WTC11 (cell line): ENCODE measurements around the gene POLR2M.

Source experiments
- ATF2 ChIP-seq: sonication (generic); formaldehyde crosslinking; IDR thresholded peaks from 2 replicates; pipeline ENCODE4 v1.8.1; 2022; ENCODE audit warnings: low read depth, missing genetic modification reagents, borderline replicate concordance
- ATF6 ChIP-seq: sonication (generic); formaldehyde crosslinking; IDR thresholded peaks from 2 replicates; pipeline ENCODE4 v1.8.1; 2023; ENCODE audit warnings: mild to moderate bottlenecking, missing genetic modification reagents
- CTCF ChIP-seq: fragments of 200-600 bp; IDR thresholded peaks from 2 replicates; pipeline ENCODE4 v1.8.0; 2022; ENCODE audit warnings: antibody characterized with exemption
- E2F1 ChIP-seq: sonication (generic); formaldehyde crosslinking; IDR thresholded peaks from 2 replicates; pipeline ENCODE4 v1.8.0; 2022; ENCODE audit warnings: mild to moderate bottlenecking, missing genetic modification reagents
- NR1H2 ChIP-seq: sonication (generic); formaldehyde crosslinking; IDR thresholded peaks from 2 replicates; pipeline ENCODE4 v1.9.0; 2021; ENCODE audit warnings: mild to moderate bottlenecking, moderate library complexity, missing genetic modification reagents
- PREB ChIP-seq: sonication (generic); formaldehyde crosslinking; IDR thresholded peaks from 2 replicates; pipeline ENCODE4 v1.8.1; 2022; ENCODE audit warnings: mild to moderate bottlenecking, missing genetic modification reagents, moderate library complexity, borderline replicate concordance
- TEAD1 ChIP-seq: sonication (generic); formaldehyde crosslinking; IDR thresholded peaks from 2 replicates; pipeline ENCODE4 v1.8.0; 2022; ENCODE audit warnings: mild to moderate bottlenecking, missing genetic modification reagents
- TEAD4 ChIP-seq: sonication (generic); formaldehyde crosslinking; IDR thresholded peaks from 2 replicates; pipeline ENCODE4 v1.8.0; 2022; ENCODE audit warnings: mild to moderate bottlenecking, missing genetic modification reagents
- USF2 ChIP-seq: sonication (generic); formaldehyde crosslinking; IDR thresholded peaks from 2 replicates; pipeline ENCODE4 v1.8.1; 2023; ENCODE audit warnings: mild to moderate bottlenecking, missing genetic modification reagents, moderate library complexity
- ZBTB43 ChIP-seq: sonication (generic); formaldehyde crosslinking; IDR thresholded peaks from 2 replicates; pipeline ENCODE4 v1.8.1; 2023; ENCODE audit warnings: mild to moderate bottlenecking, missing genetic modification reagents
- ZSCAN18 ChIP-seq: fragments of 250-450 bp; sonication (Bioruptor Pico); IDR thresholded peaks from 2 replicates; pipeline ENCODE4 v2.1.2; 2022; ENCODE audit warnings: mild to moderate bottlenecking, moderate library complexity

GRCh38 chr15:57698243-57698642 lies 8.3 kb upstream of the POLR2M start:
- TF ChIP-seq CTCF (no peak), ATF6 (no peak), ZSCAN18 (CRISPR knock-in tag) (no peak), USF2 (CRISPR knock-in tag) (no peak), PREB (CRISPR knock-in tag) (no peak), NR1H2 (CRISPR knock-in tag) (no peak), TEAD4 (CRISPR knock-in tag) (no peak), TEAD1 (CRISPR knock-in tag) (no peak), E2F1 (CRISPR knock-in tag) (no peak), ATF2 (CRISPR knock-in tag) (no peak), ZBTB43 (CRISPR knock-in tag) (no peak)
